Endodermal cell (in vitro differentiated cells): ENCODE data around the gene TNFAIP2. TPM values are rescaled to one million over a fixed set of nuclear protein-coding genes. Genes with fewer than 3 reads are reported as not detected.

Source experiments
- DNase-seq: peaks from one replicate; pipeline ENCODE4 v3.0.0-alpha.2; 2017
- H3K27ac ChIP-seq: 2 replicates; pipeline ENCODE4 v1.5.1; 2013; ENCODE audit warnings: mild to moderate bottlenecking, low read depth, low read length, moderate library complexity
- H3K27me3 ChIP-seq: 2 replicates; pipeline ENCODE4 v1.6.1; 2013; ENCODE audit warnings: mild to moderate bottlenecking, low read length, moderate library complexity; ENCODE audit not compliant: insufficient read depth, control insufficient read depth, poor library complexity, severe bottlenecking
- H3K36me3 ChIP-seq: 2 replicates; pipeline ENCODE4 v1.7.0; 2013; ENCODE audit warnings: mild to moderate bottlenecking, low read length, moderate library complexity; ENCODE audit not compliant: control insufficient read depth, insufficient read depth
- H3K4me1 ChIP-seq: one replicate; pipeline ENCODE4 v1.7.0; 2013; ENCODE audit warnings: low read length; ENCODE audit not compliant: control insufficient read depth, insufficient read depth
- H3K4me3 ChIP-seq: 2 replicates; pipeline ENCODE4 v1.5.1; 2013; ENCODE audit warnings: mild to moderate bottlenecking, low read length, moderate library complexity
- H3K9ac ChIP-seq: 2 replicates; pipeline ENCODE4 v1.6.1; 2013; ENCODE audit warnings: mild to moderate bottlenecking, low read length, moderate library complexity; ENCODE audit not compliant: poor library complexity, severe bottlenecking; ENCODE audit errors: extremely low read depth
- H3K9me3 ChIP-seq: 2 replicates; pipeline ENCODE4 v1.6.1; 2013; ENCODE audit warnings: mild to moderate bottlenecking, low read length, moderate library complexity; ENCODE audit not compliant: control insufficient read depth
- H3K27ac Mint-ChIP-seq: 2 replicates; pipeline ENCODE4 v1.8.0; 2020; ENCODE audit warnings: mixed read lengths
- H3K27me3 Mint-ChIP-seq: 2 replicates; pipeline ENCODE4 v1.8.0; 2021; ENCODE audit warnings: mild to moderate bottlenecking, mixed read lengths; ENCODE audit not compliant: insufficient read depth
- H3K36me3 Mint-ChIP-seq: 2 replicates; pipeline ENCODE4 v1.8.0; 2020; ENCODE audit warnings: low read depth, mixed read lengths
- H3K4me1 Mint-ChIP-seq: 2 replicates; pipeline ENCODE4 v1.8.0; 2020; ENCODE audit warnings: mixed read lengths
- H3K4me3 Mint-ChIP-seq: 2 replicates; pipeline ENCODE4 v1.8.0; 2020; ENCODE audit warnings: mild to moderate bottlenecking, moderate library complexity, mixed read lengths
- H3K9me3 Mint-ChIP-seq: 2 replicates; pipeline ENCODE4 v1.8.0; 2020; ENCODE audit warnings: mild to moderate bottlenecking, mixed read lengths
- CTCF ChIP-seq: fragments of 200-600 bp; sonication (generic); conservative IDR thresholded peaks from 2 replicates; pipeline ENCODE4 v1.5.0; 2021; ENCODE audit warnings: antibody characterized with exemption, mild to moderate bottlenecking
- WGBS, 2 experiments: methylation state at CpG; one replicate each; pipeline versions ENCODE4 v1.1.5 to v1.1.7; 2013; ENCODE audit warnings: missing lambda C conversion rate in 2 of 2, mixed read lengths in 1 of 2; ENCODE audit not compliant: insufficient coverage in 1 of 2, insufficient read length in 1 of 2; 5-methylcytosine and 5-hydroxymethylcytosine counted together
- total RNA-seq, 2 donors: library from RNA; stranded (reverse); fragmentation: NEBNext Ultra II Directional in 1 of 2; extraction: Animal tissue kit (Norgen Biotek cat#: 25700) in 1 of 2; gene quantifications; 2 replicates in 1 of 2; 3 replicates in 1 of 2; pipeline ENCODE4 v1.2.1, GENCODE V29; 2021

TNFAIP2 gene
- total RNA-seq, 2 donors from 2014 or later, result 16.8 to 19.4 TPM

GRCh38 chr14:103093856-103094405 lies 29.3 kb upstream of the TNFAIP2 start:
- no peak overlapping the region for H3K27ac Mint-ChIP-seq
- H3K4me3 ChIP-seq, result no peak overlapping the region
- DNase-seq, result no peak
- no peaks in the 10 kb centered on the region for H3K36me3 Mint-ChIP-seq
- no peak overlapping the region for H3K27ac ChIP-seq
- peaks cover 13% of the 10 kb centered on the region for H3K27me3 Mint-ChIP-seq
- H3K9me3 Mint-ChIP-seq, result no peaks in the 10 kb centered on the region
- no peaks in the 10 kb centered on the region for H3K9me3 ChIP-seq
- 61 to 81% methylated on average over 4 to 13 of the region's 13 CpGs for WGBS, 2 experiments
- peaks cover 8% of the 10 kb centered on the region for H3K27me3 ChIP-seq
- no peak overlapping the region for H3K9ac ChIP-seq
- peaks cover 2% of the 10 kb centered on the region for H3K4me1 ChIP-seq
- H3K4me3 Mint-ChIP-seq, result no peak overlapping the region
- peaks cover 4% of the 10 kb centered on the region for H3K4me1 Mint-ChIP-seq
- no peak for TF ChIP-seq CTCF
- no peaks in the 10 kb centered on the region for H3K36me3 ChIP-seq

DNA sequence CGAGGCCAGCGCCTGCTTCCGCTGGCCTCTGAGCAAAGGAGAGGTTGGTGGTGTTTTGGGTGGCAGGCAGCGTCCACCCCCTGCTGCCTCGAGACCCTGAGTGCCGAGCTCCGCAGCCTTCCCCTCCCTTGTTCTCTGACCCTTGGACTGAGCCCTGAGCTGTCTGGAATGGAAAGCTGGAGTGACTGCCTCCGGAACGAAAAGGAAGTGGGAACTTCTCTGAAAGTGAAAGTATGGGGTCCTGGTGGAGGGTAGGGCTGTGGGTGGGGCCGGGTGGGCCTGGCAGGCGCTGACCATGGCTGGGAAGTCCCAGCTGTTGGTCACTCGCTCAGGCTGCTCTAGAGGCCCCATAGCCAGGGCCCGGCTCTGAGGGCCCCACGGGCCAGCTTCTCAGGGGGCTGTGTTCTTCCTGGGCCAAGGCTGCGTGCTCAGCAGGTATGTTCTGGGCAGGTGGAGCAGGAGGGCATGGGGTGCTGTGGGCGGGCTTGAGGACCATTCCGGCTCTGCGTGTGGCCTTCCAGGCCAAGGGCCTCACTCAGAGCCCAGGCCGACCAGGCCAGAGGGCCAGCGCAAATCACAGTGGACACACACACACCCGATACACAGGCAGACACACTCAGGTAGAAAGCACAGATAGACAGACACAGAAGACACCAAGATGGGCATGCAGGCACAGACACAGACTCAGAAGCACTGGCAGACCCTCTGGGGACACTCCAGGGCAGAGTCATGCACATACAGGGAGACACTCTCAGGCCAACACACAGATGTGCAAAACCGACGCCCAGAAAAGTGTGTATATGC lies 28.7 kb upstream of the TNFAIP2 start, which contains the start of gene EXOC3L4:
TSS of gene EXOC3L4 (plus strand) at position 320 of the 804 bp plus-strand sequence. CDS start 5,495 bp downstream, outside the sequence.
- no peaks in the 10 kb centered on the region for H3K9me3 ChIP-seq
- Mint-ChIP-seq H3K27me3 (peaks cover 11% of the 10 kb centered on the region), H3K36me3 (no peaks in the 10 kb centered on the region), H3K4me1 (peaks cover 4% of the 10 kb centered on the region), H3K4me3 (no peak within 1 kb of the TSS), H3K9me3 (no peaks in the 10 kb centered on the region), H3K27ac (no peak within 1 kb of the TSS)
- peaks cover 8% of the 10 kb centered on the region for H3K4me1 ChIP-seq
- no peaks in the 10 kb centered on the region for H3K36me3 ChIP-seq
- H3K27me3 ChIP-seq, result peaks cover 8% of the 10 kb centered on the region
- H3K27ac ChIP-seq, result no peak within 1 kb of the TSS
- H3K4me3 ChIP-seq, result no peak within 1 kb of the TSS
- no peak for TF ChIP-seq CTCF
- 91 to 93% methylated on average over 18 to 23 of the region's 23 CpGs for WGBS, 2 experiments
- DNase-seq, result no peak
- H3K9ac ChIP-seq, result no peak within 1 kb of the TSS

- Mint-ChIP-seq H3K27ac (no peak overlapping the region), H3K4me1 (peaks cover 6% of the 10 kb centered on the region), H3K27me3 (peaks cover 11% of the 10 kb centered on the region), H3K36me3 (no peaks in the 10 kb centered on the region), H3K9me3 (no peaks in the 10 kb centered on the region), H3K4me3 (no peak overlapping the region)
- Histone ChIP-seq H3K9me3 (no peaks in the 10 kb centered on the region), H3K9ac (no peak overlapping the region), H3K36me3 (no peaks in the 10 kb centered on the region), H3K27ac (no peak overlapping the region), H3K27me3 (peaks cover 8% of the 10 kb centered on the region), H3K4me3 (no peak overlapping the region), H3K4me1 (peaks cover 8% of the 10 kb centered on the region)
- no peak for TF ChIP-seq CTCF
- 83 to 85% methylated on average over 9 to 11 of the region's 11 CpGs for WGBS, 2 experiments
- DNase-seq, result no peak
Measured at GRCh38 chr14:103095210-103095778, 28.0 kb upstream of the TNFAIP2 start.
